ENCODE data around the gene LOXHD1.
A peak's percentile ranks its signal among the peaks of the same experiment; 100 is the strongest.

LOXHD1 gene

DNA sequence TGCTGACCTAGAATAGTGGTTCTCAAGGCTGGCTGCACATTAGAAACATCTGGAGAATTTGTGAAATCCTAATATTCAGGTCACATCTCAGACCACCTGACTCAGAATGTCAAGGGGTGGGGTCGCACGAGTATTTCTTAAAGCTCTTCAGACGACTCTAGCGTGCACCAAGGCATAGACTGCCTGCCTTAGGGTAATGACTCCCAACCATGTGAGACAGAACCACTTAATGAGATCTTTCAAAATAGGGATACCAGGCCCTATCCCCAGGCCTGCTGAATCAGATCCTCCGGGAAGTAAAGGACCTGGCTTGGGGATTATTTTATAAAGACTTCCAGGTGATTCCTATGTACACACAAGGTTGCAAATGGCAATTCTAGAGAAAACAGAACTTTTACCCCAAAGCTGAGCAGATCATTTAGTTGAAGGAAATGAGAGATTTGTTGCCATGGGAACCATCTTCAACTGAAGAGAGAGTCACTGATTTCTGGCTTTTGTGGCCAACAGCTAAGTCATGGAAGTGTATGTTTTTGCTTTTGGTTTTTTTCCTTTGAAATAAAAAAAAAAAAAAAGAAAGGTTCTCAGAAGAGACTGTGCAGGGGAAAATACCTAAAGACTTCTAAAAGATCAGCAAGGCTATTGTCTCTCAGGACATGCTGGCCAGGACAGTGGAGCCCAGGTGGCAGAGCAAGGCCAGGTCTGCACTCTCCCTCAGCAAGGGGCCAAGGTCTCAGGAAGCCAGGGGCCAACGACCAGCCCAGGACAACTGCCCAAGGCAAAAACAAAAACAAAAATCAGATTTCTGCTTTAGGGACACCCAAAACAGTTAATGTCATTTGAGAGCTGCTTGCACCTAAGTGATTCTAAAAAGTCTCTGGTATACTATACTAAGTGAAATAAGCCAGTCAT, 15.3 kb upstream of the LOXHD1 start:
- peak; percentile 55 for DNase-seq

- no peak for DNase-seq
Observed at GRCh38 chr18:46668694-46669093, 11.7 kb upstream of the LOXHD1 start.

- no peak for DNase-seq
Observed at GRCh38 chr18:46668135-46668534, 11.1 kb upstream of the LOXHD1 start.

GRCh38 chr18:46663539-46663938, 6.5 kb upstream of the LOXHD1 start:
- DNase-seq: no peak

DNA sequence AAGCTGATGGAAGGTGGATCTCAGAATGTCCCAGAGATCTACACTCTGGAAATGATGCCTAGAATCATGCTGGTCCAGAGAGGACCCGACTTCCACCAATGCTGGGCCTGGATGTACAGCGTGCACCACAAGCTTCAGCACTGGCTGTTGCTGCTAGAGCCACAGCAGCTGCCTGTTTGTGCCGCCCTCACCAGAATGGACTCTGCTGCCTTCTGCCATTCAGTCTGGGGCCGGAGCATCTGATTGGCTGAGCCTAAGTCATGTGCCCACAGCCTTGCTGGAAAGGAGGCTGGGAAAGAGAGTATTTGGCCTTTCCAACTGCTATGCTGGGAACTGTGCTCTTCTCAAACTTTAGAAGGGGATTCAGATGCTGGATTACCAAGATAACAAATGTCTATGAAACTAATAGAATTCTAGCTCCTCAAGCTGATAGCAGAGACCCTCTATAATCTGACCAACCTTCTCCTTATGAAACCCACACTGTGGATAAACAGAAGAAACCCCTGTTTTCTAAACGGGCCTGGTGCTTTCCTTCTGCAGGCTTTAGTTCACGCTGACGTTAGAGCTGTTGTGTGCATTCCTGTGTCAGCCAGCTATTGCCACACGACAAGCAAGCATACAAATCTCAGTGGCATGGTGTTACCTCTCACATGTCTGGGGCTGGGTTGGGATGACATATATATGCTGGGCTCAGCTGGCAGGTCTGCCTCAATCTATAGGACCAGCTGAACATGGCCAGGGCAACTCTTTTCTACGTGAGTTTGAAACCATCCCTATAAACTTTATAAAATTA, 4.1 kb upstream of the LOXHD1 start:
- DNase-seq: no peak

- no peak for DNase-seq
Observed at GRCh38 chr18:46659484-46659883, 2.5 kb upstream of the LOXHD1 start.

GRCh38 chr18:46656326-46657114, 500 bp downstream of the LOXHD1 start:
- no peak for DNase-seq

- DNase-seq: no peak
Observed at GRCh38 chr18:46652372-46652771, 4.6 kb downstream of the LOXHD1 start.

DNA sequence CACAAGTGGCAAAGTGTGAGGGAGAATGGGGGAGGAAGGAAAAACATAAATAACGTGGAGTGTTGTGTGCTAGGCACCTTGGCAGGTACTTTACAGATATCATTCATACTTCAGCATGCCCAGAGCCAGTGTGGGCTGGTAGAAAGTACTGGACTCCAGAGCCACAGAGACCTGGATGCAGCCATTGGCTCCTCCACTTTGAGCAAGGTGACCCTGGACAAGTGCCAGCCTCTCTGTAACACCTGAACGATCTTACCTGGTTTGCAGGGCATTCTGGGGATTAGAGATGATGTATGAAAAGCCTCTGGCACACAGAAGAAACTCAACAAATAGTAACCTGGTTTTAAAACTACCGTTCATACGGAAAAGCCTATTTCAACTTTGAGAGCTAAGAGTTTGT, 6.3 kb downstream of the LOXHD1 start:
- DNase-seq: no peak

DNA sequence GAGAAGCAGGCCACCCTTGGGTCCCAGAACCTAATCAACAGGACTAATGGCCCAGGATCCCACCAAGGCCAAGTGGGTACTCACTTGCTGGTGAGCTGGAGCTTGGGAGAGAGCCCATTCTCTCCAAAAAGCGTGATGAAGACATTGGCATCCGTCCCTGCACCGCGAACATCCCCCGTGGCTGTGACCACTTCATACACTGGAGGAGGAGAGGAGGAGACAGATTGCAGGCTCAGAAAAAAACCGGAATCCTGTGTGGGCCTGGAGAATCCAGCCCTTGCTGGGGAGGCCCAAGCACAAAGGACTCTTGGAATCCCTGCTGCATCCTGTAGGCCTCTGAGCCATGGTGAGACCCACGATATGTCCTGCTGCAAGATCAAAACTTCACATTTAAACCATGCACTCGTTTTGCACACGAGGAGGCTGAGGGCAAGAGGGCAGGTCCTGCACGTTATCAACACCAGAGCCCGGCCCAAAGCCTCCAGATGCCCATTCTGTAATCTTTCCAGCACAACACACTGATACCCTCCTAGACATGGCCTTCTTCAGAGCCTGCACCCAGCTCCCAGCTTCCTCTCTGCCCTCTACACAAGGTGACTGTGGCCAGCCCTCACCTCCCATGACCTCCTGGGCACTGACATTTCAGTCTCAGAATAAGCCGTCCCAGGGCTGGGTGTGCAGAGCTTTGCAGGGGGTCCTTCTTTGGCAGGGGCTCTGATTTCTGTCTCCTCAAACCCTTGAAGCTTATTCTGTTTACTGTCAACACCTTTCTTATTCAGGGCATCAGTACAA, 7.8 kb downstream of the LOXHD1 start:
- no peak for DNase-seq

DNA sequence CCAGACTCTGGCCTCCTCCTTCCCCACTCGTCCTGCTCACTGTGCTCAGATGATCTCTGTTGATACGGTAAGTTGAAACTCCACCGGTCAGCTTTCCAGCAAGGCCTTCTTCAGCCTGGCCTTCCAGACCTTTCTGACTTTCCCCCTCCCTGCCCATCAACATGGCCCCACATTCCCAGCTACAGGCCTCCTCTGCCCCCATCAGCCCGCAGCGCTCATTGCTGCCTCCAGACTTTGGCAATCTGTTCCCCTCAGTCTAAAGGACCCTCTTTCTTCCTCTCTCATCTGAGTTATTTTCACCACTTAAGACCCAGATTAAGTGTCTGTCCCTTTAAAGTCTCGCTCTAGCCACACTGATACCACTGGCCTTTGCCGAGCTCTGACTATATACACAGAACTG, 10.6 kb downstream of the LOXHD1 start:
- no peak for DNase-seq

GRCh38 chr18:46642561-46642960, 14.5 kb downstream of the LOXHD1 start:
- no peak for DNase-seq

GRCh38 chr18:46641917-46642316, 15.1 kb downstream of the LOXHD1 start:
- DNase-seq: no peak

DNA sequence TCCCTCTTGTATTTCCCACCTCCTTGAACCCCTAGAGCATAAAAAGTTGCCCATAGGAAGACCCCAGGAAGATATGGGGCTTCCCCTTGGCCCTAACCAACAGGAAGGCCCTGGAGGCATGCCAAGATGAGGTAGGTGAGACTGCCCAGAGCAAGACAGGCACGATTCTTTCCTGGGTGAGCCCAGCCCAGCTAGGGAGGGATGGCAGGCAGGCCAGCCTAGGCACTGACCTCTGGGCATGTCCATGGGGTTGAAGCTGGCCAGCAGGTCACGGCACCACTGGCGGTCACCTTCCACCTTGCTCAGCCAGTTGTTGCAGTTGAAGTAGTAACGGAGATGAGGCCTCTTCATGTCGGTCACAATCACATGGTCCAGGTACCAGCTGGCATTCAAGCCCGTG, 17.6 kb downstream of the LOXHD1 start:
- DNase-seq: no peak

- no peak for DNase-seq
Observed at GRCh38 chr18:46636040-46636630, 20.9 kb downstream of the LOXHD1 start.

GRCh38 chr18:46632401-46633071, 24.5 kb downstream of the LOXHD1 start:
- DNase-seq: no peak

GRCh38 chr18:46630991-46631390, 26.0 kb downstream of the LOXHD1 start:
- DNase-seq: no peak

- peak; percentile 58 for DNase-seq
Observed at GRCh38 chr18:46630160-46630559, 26.9 kb downstream of the LOXHD1 start.

DNA sequence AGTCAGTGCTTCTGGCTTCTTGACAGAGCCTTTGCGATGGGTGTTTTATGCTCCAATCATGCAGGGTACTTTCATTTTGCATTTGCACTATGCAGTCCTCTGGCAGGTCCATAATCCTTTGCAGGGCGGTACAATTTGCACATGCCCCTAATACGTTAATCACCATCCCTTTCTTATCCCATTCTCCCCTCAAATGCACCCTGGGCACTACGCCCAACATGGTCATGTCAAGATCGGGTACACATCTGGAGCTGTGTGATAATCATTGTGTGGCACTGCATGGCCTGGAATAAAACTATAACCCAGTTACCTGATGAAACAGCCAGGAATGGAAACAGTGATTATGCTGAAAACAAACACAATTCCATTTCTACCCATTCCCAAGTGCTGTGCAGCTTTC, 27.7 kb downstream of the LOXHD1 start:
- DNase-seq: peak; percentile 39

DNA sequence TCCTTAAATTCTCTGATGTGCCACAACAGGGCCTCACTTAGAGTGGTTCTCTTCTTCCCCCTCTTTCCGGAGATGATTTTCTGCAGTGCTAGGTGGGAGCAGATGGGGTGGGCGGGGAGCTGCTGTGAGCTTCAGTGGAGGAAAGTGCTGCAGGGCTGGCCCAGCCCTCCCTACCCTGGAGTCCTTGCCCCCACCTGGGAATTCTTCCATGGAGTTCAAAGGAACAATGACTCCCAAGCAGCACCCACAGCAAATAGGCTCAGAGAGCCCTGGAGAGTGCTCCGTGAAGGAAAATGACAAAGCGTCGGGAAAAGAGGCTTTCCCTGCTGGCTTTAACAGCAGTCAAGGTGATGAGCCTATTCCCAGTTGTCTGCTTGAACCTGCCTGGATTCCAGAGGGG, 28.8 kb downstream of the LOXHD1 start:
- no peak for DNase-seq

GRCh38 chr18:46627136-46627535, 29.9 kb downstream of the LOXHD1 start:
- no peak for DNase-seq

Measured in hematopoietic multipotent progenitor cell treated with erythropoietin and hydrocortisone succinate and interleukin-3 and kit ligand, for 4 days (in vitro differentiated cells).